Measurements from ENCODE around the gene LSM3.
"Not testable (repeated sequence)": the region's sequence is repeated elsewhere in the genome, so short reads cannot be mapped to it uniquely, and the experiment has no call there.

Gene LSM3

GRCh38 chr3:14216257-14217048 is 37.8 kb downstream of the LSM3 start:
- Histone ChIP-seq H3K27ac (ENCODE audit: low read depth, low read length) (no peak overlapping the region), H3K36me3 (ENCODE audit: insufficient read depth, low read length) (no peaks in the 10 kb centered on the region), H3K9me3 (ENCODE audit: low read length) (peaks cover 5% of the 10 kb centered on the region), H3K9ac (ENCODE audit: low read length) (no peak overlapping the region), H3K4me3 (ENCODE audit: low read depth in 1 of 2, low read length in 2 of 2) (no peak overlapping the region), H3K27me3 (ENCODE audit: control insufficient read depth in 1 of 2, insufficient read depth in 2 of 2, low read length in 2 of 2) (no peaks in the 10 kb centered on the region), H3K4me1 (ENCODE audit: insufficient read depth, low read length) (no peaks in the 10 kb centered on the region)

- no peak overlapping the region for H3K9ac ChIP-seq (ENCODE audit: low read length)
- H3K9me3 ChIP-seq (ENCODE audit: low read length) = peaks cover 5% of the 10 kb centered on the region
- H3K27ac ChIP-seq (ENCODE audit: low read depth, low read length) = no peak overlapping the region
- no peaks in the 10 kb centered on the region for H3K27me3 ChIP-seq (ENCODE audit: control insufficient read depth in 1 of 2, insufficient read depth in 2 of 2, low read length in 2 of 2)
- H3K36me3 ChIP-seq (ENCODE audit: insufficient read depth, low read length) = no peaks in the 10 kb centered on the region
- H3K4me1 ChIP-seq (ENCODE audit: insufficient read depth, low read length) = no peaks in the 10 kb centered on the region
- no peak overlapping the region for H3K4me3 ChIP-seq (ENCODE audit: low read depth in 1 of 2, low read length in 2 of 2)
Observed at GRCh38 chr3:14218355-14218754, 39.7 kb downstream of the LSM3 start.

- Histone ChIP-seq H3K9ac (ENCODE audit: low read length) (no peak overlapping the region), H3K27me3 (ENCODE audit: control insufficient read depth in 1 of 2, insufficient read depth in 2 of 2, low read length in 2 of 2) (no peaks in the 10 kb centered on the region), H3K4me1 (ENCODE audit: insufficient read depth, low read length) (no peaks in the 10 kb centered on the region), H3K4me3 (ENCODE audit: low read depth in 1 of 2, low read length in 2 of 2) (no peak overlapping the region), H3K9me3 (ENCODE audit: low read length) (peaks cover 5% of the 10 kb centered on the region), H3K36me3 (ENCODE audit: insufficient read depth, low read length) (no peaks in the 10 kb centered on the region), H3K27ac (ENCODE audit: low read depth, low read length) (no peak overlapping the region)
Observed at GRCh38 chr3:14220933-14221332, 42.3 kb downstream of the LSM3 start.

GRCh38 chr3:14221902-14222301 is 43.3 kb downstream of the LSM3 start:
- no peak overlapping the region for H3K9ac ChIP-seq (ENCODE audit: low read length)
- no peaks in the 10 kb centered on the region for H3K4me1 ChIP-seq (ENCODE audit: insufficient read depth, low read length)
- H3K27me3 ChIP-seq (ENCODE audit: control insufficient read depth in 1 of 2, insufficient read depth in 2 of 2, low read length in 2 of 2) = no peaks in the 10 kb centered on the region
- no peak overlapping the region for H3K4me3 ChIP-seq (ENCODE audit: low read depth in 1 of 2, low read length in 2 of 2)
- H3K9me3 ChIP-seq (ENCODE audit: low read length) = peaks cover 5% of the 10 kb centered on the region
- H3K36me3 ChIP-seq (ENCODE audit: insufficient read depth, low read length) = no peaks in the 10 kb centered on the region
- no peak overlapping the region for H3K27ac ChIP-seq (ENCODE audit: low read depth, low read length)

GRCh38 chr3:14222457-14222856 is 43.8 kb downstream of the LSM3 start:
- Histone ChIP-seq H3K9me3 (ENCODE audit: low read length) (peaks cover 5% of the 10 kb centered on the region), H3K27ac (ENCODE audit: low read depth, low read length) (no peak overlapping the region), H3K27me3 (ENCODE audit: control insufficient read depth in 1 of 2, insufficient read depth in 2 of 2, low read length in 2 of 2) (no peaks in the 10 kb centered on the region), H3K4me1 (ENCODE audit: insufficient read depth, low read length) (no peaks in the 10 kb centered on the region), H3K9ac (ENCODE audit: low read length) (no peak overlapping the region), H3K36me3 (ENCODE audit: insufficient read depth, low read length) (no peaks in the 10 kb centered on the region), H3K4me3 (ENCODE audit: low read depth in 1 of 2, low read length in 2 of 2) (no peak overlapping the region)

- no peaks in the 10 kb centered on the region for H3K36me3 ChIP-seq (ENCODE audit: insufficient read depth, low read length)
- no peaks in the 10 kb centered on the region for H3K4me1 ChIP-seq (ENCODE audit: insufficient read depth, low read length)
- peaks cover 5% of the 10 kb centered on the region for H3K9me3 ChIP-seq (ENCODE audit: low read length)
- H3K27me3 ChIP-seq (ENCODE audit: control insufficient read depth in 1 of 2, insufficient read depth in 2 of 2, low read length in 2 of 2) = no peaks in the 10 kb centered on the region
- H3K9ac ChIP-seq (ENCODE audit: low read length) = no peak overlapping the region
- H3K27ac ChIP-seq (ENCODE audit: low read depth, low read length) = no peak overlapping the region
- H3K4me3 ChIP-seq (ENCODE audit: low read depth in 1 of 2, low read length in 2 of 2) = no peak overlapping the region
Observed at GRCh38 chr3:14222900-14223594, 44.4 kb downstream of the LSM3 start.

- H3K4me1 ChIP-seq (ENCODE audit: insufficient read depth, low read length) = no peaks in the 10 kb centered on the region
- H3K27me3 ChIP-seq (ENCODE audit: control insufficient read depth in 1 of 2, insufficient read depth in 2 of 2, low read length in 2 of 2) = no peaks in the 10 kb centered on the region
- no peak overlapping the region for H3K4me3 ChIP-seq (ENCODE audit: low read depth in 1 of 2, low read length in 2 of 2)
- no peak overlapping the region for H3K27ac ChIP-seq (ENCODE audit: low read depth, low read length)
- no peak overlapping the region for H3K9ac ChIP-seq (ENCODE audit: low read length)
- no peaks in the 10 kb centered on the region for H3K36me3 ChIP-seq (ENCODE audit: insufficient read depth, low read length)
- peaks cover 5% of the 10 kb centered on the region for H3K9me3 ChIP-seq (ENCODE audit: low read length)
Observed at GRCh38 chr3:14223595-14223994, 45.0 kb downstream of the LSM3 start.

GRCh38 chr3:14224895-14225294 is 46.3 kb downstream of the LSM3 start:
- Histone ChIP-seq H3K27me3 (ENCODE audit: control insufficient read depth in 1 of 2, insufficient read depth in 2 of 2, low read length in 2 of 2) (no peaks in the 10 kb centered on the region), H3K27ac (ENCODE audit: low read depth, low read length) (no peak overlapping the region)

GRCh38 chr3:14225421-14225820 is 46.8 kb downstream of the LSM3 start:
- Histone ChIP-seq H3K4me1 (ENCODE audit: insufficient read depth, low read length) (no peaks in the 10 kb centered on the region), H3K9me3 (ENCODE audit: low read length) (peaks cover 5% of the 10 kb centered on the region), H3K9ac (ENCODE audit: low read length) (no peak overlapping the region), H3K4me3 (ENCODE audit: low read depth in 1 of 2, low read length in 2 of 2) (no peak overlapping the region), H3K27me3 (ENCODE audit: control insufficient read depth in 1 of 2, insufficient read depth in 2 of 2, low read length in 2 of 2) (no peaks in the 10 kb centered on the region), H3K36me3 (ENCODE audit: insufficient read depth, low read length) (no peaks in the 10 kb centered on the region), H3K27ac (ENCODE audit: low read depth, low read length) (no peak overlapping the region)

More at GRCh38 chr3:14224895-14225294, 46.3 kb downstream of the LSM3 start:
- Histone ChIP-seq H3K9me3 (ENCODE audit: low read length) (peaks cover 5% of the 10 kb centered on the region), H3K36me3 (ENCODE audit: insufficient read depth, low read length) (no peaks in the 10 kb centered on the region), H3K4me3 (ENCODE audit: low read depth in 1 of 2, low read length in 2 of 2) (no peak overlapping the region), H3K4me1 (ENCODE audit: insufficient read depth, low read length) (no peaks in the 10 kb centered on the region), H3K9ac (ENCODE audit: low read length) (no peak overlapping the region)

- H3K4me1 ChIP-seq (ENCODE audit: insufficient read depth, low read length); H3K36me3 ChIP-seq (ENCODE audit: insufficient read depth, low read length); H3K9me3 ChIP-seq (ENCODE audit: low read length); H3K27ac ChIP-seq (ENCODE audit: low read depth, low read length); H3K27me3 ChIP-seq (ENCODE audit: control insufficient read depth in 1 of 2, insufficient read depth in 2 of 2, low read length in 2 of 2); H3K9ac ChIP-seq (ENCODE audit: low read length); H3K4me3 ChIP-seq (ENCODE audit: low read depth in 1 of 2, low read length in 2 of 2): not testable (repeated sequence)
Observed at GRCh38 chr3:14226351-14226750, 47.7 kb downstream of the LSM3 start.

GRCh38 chr3:14227856-14228255 is 49.2 kb downstream of the LSM3 start:
- Histone ChIP-seq H3K36me3 (ENCODE audit: insufficient read depth, low read length) (no peaks in the 10 kb centered on the region), H3K27ac (ENCODE audit: low read depth, low read length) (no peak overlapping the region), H3K9me3 (ENCODE audit: low read length) (no peaks in the 10 kb centered on the region), H3K27me3 (ENCODE audit: control insufficient read depth in 1 of 2, insufficient read depth in 2 of 2, low read length in 2 of 2) (no peaks in the 10 kb centered on the region), H3K4me3 (ENCODE audit: low read depth in 1 of 2, low read length in 2 of 2) (no peak overlapping the region), H3K4me1 (ENCODE audit: insufficient read depth, low read length) (no peaks in the 10 kb centered on the region), H3K9ac (ENCODE audit: low read length) (no peak overlapping the region)
